Measurements from ENCODE around the gene MAGEA4.

The MAGEA4 gene

GRCh38 chrX:151912780-151913179, at the start of gene MAGEA4:
Gene MAGEA4, plus strand, starts transcription at chrX:151912889. Its CDS starts 10,776 bp downstream, at chrX:151923665.
- TF ChIP-seq CTCF (IDR thresholded peaks at IDR 0.05; ENCODE audit: low read depth, low read length), result no peak
- no peak for DNase-seq (ENCODE audit: extremely low read depth, low read depth)

- TF ChIP-seq CTCF (IDR thresholded peaks at IDR 0.05; ENCODE audit: low read depth, low read length), result no peak
- peak; percentile 61 for DNase-seq (ENCODE audit: extremely low read depth, low read depth)
These were observed 42.1 kb upstream of the MAGEA4 start for GRCh38 chrX:151870602-151871001.

DNA sequence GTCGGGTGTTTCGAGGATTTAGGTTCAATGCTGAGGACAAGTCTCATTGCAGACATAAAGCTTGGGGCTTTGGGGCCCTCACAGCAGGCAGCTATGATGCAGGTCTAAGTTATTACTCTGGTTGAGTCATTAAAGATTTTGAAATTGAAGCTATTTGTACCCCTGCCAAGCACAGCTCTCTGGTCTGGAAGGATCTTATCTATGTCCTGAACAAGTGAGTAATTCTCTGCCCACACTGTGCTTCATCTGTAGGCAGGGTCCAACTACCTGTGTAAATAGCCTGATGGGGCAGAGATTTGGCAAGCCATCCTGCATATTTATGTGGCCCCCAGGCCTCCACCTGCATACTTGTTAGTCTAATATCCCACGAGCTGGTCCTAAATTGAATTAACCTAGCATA, 41.4 kb upstream of the MAGEA4 start:
- peak; percentile 67 for DNase-seq (ENCODE audit: extremely low read depth, low read depth)
- no peak for TF ChIP-seq CTCF (IDR thresholded peaks at IDR 0.05; ENCODE audit: low read depth, low read length)

DNA sequence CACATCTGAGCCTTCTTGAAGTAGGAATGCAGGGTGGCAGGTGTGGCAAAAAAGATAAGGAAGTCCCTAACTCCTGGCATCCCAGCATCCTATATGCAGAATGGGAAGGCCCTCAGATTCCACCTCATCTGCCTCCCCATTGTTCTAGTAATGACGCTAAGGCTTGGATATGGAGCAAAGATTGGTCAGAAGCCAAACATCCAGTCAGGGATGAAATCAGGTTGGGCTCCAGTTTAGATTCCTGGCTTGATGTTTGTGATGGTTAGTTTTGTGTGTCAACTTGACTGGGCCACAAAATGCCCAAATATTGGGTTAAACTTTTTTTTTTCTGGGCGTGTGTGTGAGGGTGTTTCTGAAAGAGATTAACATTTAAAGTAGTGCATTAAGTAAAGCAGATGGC, 39.6 kb upstream of the MAGEA4 start:
- DNase-seq (ENCODE audit: extremely low read depth, low read depth), result no peak
- no peak for TF ChIP-seq CTCF (IDR thresholded peaks at IDR 0.05; ENCODE audit: low read depth, low read length)

- TF ChIP-seq CTCF (IDR thresholded peaks at IDR 0.05; ENCODE audit: low read depth, low read length), result no peak
- DNase-seq (ENCODE audit: extremely low read depth, low read depth), result no peak
These were observed 37.2 kb upstream of the MAGEA4 start for GRCh38 chrX:151875270-151876026.

GRCh38 chrX:151878574-151878973, 34.1 kb upstream of the MAGEA4 start:
- no peak for TF ChIP-seq CTCF (IDR thresholded peaks at IDR 0.05; ENCODE audit: low read depth, low read length)
- DNase-seq (ENCODE audit: extremely low read depth, low read depth), result no peak

DNA sequence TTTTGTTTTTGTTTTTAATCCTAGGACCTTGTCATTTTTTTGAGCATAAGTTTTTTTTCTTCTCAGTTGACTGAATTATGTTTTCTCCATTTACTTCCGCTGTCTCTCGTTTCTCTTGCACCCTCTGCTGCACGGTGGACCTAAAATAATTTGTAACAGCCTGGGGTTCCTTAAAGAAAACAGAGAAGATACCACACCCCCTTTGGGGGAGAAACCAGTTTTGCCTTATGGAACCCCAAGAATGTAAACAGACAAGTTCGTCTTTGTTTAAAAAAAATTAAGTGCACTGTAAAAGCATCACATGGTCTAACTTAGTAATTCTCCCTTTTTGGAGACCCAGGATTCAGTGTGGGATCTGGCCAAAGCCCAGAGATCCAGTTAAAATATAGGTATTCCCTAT, 32.8 kb upstream of the MAGEA4 start:
- no peak for TF ChIP-seq CTCF (IDR thresholded peaks at IDR 0.05; ENCODE audit: low read depth, low read length)
- no peak for DNase-seq (ENCODE audit: extremely low read depth, low read depth)
